ENCODE data around the gene PKIG. TPM values are rescaled to one million over a fixed set of nuclear protein-coding genes. Genes with fewer than 3 reads are reported as not detected.

The PKIG gene
- total and polyA plus RNA-seq, 2 experiments from 2014 or later: 29.7 to 33.2 TPM

- Histone ChIP-seq H4K20me1 (replicated peaks; ENCODE audit: insufficient read depth) (no peaks in the 10 kb centered on the region), H3K79me2 (replicated peaks; ENCODE audit: insufficient read depth) (peaks cover 15% of the 10 kb centered on the region), H3K9me2 (ENCODE audit: insufficient read depth) (no peaks in the 10 kb centered on the region), H3F3A (replicated peaks; ENCODE audit: low read depth) (no peaks in the 10 kb centered on the region), H2AFZ (no peak overlapping the region), H3K4me2 (no peak overlapping the region), H3K4me3 (no peak overlapping the region), H3K4me1 (ENCODE audit: insufficient read depth) (no peaks in the 10 kb centered on the region), H3K27me3 (ENCODE audit: insufficient read depth) (no peaks in the 10 kb centered on the region), H3K36me3 (ENCODE audit: insufficient read depth) (no peaks in the 10 kb centered on the region), H3K27ac (ENCODE audit: low read depth) (no peak overlapping the region)
- DNase-seq (ENCODE audit: low spot score) (peak; percentile 39), ATAC-seq (peak; percentile 55)
- Mint-ChIP-seq H3K4me1 (peaks cover 5% of the 10 kb centered on the region), H3K36me3 (ENCODE audit: low read depth) (no peaks in the 10 kb centered on the region), H3K27ac (peak overlapping the region; percentile 58; the same call in 1 of the 2 replicates), H3K27me3 (ENCODE audit: insufficient read depth, low read depth, poor library complexity) (peaks cover 12% of the 10 kb centered on the region), H3K9me3 (no peaks in the 10 kb centered on the region), H3K4me3 (no peak overlapping the region)
- TF ChIP-seq POLR2AphosphoS5 (IDR thresholded peaks at IDR 0.05; ENCODE audit: low read depth) (no peak), ZNF114 (CRISPR knock-in tag; IDR thresholded peaks at IDR 0.05) (no peak)
- TF ChIP-seq, protein P1, sequence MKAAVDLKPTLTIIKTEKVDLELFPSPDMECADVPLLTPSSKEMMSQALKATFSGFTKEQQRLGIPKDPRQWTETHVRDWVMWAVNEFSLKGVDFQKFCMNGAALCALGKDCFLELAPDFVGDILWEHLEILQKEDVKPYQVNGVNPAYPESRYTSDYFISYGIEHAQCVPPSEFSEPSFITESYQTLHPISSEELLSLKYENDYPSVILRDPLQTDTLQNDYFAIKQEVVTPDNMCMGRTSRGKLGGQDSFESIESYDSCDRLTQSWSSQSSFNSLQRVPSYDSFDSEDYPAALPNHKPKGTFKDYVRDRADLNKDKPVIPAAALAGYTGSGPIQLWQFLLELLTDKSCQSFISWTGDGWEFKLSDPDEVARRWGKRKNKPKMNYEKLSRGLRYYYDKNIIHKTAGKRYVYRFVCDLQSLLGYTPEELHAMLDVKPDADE (IDR thresholded peaks at IDR 0.05): no peak
- TF ChIP-seq, protein P2, sequence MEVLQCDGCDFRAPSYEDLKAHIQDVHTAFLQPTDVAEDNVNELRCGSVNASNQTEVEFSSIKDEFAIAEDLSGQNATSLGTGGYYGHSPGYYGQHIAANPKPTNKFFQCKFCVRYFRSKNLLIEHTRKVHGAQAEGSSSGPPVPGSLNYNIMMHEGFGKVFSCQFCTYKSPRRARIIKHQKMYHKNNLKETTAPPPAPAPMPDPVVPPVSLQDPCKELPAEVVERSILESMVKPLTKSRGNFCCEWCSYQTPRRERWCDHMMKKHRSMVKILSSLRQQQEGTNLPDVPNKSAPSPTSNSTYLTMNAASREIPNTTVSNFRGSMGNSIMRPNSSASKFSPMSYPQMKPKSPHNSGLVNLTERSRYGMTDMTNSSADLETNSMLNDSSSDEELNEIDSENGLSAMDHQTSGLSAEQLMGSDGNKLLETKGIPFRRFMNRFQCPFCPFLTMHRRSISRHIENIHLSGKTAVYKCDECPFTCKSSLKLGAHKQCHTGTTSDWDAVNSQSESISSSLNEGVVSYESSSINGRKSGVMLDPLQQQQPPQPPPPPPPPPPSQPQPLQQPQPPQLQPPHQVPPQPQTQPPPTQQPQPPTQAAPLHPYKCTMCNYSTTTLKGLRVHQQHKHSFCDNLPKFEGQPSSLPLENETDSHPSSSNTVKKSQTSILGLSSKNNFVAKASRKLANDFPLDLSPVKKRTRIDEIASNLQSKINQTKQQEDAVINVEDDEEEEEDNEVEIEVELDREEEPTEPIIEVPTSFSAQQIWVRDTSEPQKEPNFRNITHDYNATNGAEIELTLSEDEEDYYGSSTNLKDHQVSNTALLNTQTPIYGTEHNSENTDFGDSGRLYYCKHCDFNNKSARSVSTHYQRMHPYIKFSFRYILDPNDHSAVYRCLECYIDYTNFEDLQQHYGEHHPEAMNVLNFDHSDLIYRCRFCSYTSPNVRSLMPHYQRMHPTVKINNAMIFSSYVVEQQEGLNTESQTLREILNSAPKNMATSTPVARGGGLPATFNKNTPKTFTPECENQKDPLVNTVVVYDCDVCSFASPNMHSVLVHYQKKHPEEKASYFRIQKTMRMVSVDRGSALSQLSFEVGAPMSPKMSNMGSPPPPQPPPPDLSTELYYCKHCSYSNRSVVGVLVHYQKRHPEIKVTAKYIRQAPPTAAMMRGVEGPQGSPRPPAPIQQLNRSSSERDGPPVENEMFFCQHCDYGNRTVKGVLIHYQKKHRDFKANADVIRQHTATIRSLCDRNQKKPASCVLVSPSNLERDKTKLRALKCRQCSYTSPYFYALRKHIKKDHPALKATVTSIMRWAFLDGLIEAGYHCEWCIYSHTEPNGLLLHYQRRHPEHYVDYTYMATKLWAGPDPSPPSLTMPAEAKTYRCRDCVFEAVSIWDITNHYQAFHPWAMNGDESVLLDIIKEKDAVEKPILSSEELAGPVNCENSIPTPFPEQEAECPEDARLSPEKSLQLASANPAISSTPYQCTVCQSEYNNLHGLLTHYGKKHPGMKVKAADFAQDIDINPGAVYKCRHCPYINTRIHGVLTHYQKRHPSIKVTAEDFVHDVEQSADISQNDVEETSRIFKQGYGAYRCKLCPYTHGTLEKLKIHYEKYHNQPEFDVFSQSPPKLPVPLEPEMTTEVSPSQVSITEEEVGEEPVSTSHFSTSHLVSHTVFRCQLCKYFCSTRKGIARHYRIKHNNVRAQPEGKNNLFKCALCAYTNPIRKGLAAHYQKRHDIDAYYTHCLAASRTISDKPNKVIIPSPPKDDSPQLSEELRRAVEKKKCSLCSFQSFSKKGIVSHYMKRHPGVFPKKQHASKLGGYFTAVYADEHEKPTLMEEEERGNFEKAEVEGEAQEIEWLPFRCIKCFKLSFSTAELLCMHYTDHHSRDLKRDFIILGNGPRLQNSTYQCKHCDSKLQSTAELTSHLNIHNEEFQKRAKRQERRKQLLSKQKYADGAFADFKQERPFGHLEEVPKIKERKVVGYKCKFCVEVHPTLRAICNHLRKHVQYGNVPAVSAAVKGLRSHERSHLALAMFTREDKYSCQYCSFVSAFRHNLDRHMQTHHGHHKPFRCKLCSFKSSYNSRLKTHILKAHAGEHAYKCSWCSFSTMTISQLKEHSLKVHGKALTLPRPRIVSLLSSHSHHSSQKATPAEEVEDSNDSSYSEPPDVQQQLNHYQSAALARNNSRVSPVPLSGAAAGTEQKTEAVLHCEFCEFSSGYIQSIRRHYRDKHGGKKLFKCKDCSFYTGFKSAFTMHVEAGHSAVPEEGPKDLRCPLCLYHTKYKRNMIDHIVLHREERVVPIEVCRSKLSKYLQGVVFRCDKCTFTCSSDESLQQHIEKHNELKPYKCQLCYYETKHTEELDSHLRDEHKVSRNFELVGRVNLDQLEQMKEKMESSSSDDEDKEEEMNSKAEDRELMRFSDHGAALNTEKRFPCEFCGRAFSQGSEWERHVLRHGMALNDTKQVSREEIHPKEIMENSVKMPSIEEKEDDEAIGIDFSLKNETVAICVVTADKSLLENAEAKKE (CRISPR knock-in tag; IDR thresholded peaks at IDR 0.05): no peak
Measured at GRCh38 chr20:44540834-44541233, 41.5 kb upstream of the PKIG start.

DNA sequence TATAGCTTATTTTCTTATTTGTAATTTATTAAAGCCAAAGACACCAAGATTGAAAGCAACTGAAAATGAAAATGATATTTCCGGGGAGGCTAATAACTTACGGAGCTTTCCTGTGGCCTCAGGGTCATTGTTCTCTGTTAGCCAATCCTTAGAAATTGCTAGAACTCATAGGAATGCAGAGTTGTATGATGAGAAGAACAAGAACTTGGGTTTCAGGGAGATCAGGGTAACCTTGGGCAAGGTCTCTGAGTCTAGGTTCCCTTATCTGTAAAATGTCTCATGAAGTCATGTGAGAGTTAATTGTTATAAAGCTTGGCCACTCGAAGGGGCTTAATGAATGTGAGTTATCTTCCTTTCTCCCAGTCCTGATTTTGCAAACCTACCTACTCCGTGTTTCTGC is 40.4 kb upstream of the PKIG start:
- Histone ChIP-seq H3K4me3 (no peak overlapping the region), H3K27me3 (ENCODE audit: insufficient read depth) (no peaks in the 10 kb centered on the region), H3K79me2 (replicated peaks; ENCODE audit: insufficient read depth) (peaks cover 10% of the 10 kb centered on the region), H3K4me2 (no peak overlapping the region), H3K9me2 (ENCODE audit: insufficient read depth) (no peaks in the 10 kb centered on the region), H4K20me1 (replicated peaks; ENCODE audit: insufficient read depth) (no peaks in the 10 kb centered on the region), H3F3A (replicated peaks; ENCODE audit: low read depth) (no peaks in the 10 kb centered on the region), H2AFZ (no peak overlapping the region), H3K27ac (ENCODE audit: low read depth) (no peak overlapping the region), H3K36me3 (ENCODE audit: insufficient read depth) (no peaks in the 10 kb centered on the region), H3K4me1 (ENCODE audit: insufficient read depth) (no peaks in the 10 kb centered on the region)
- H3K4me1 Mint-ChIP-seq: peaks cover 5% of the 10 kb centered on the region
- ATAC-seq (no peak), DNase-seq (ENCODE audit: low spot score) (no peak)
- H3K36me3 Mint-ChIP-seq (ENCODE audit: low read depth): no peaks in the 10 kb centered on the region
- no peak overlapping the region for H3K27ac Mint-ChIP-seq
- H3K27me3 Mint-ChIP-seq (ENCODE audit: insufficient read depth, low read depth, poor library complexity): peaks cover 12% of the 10 kb centered on the region
- no peak for TF ChIP-seq NANOG (IDR thresholded peaks at IDR 0.05; ENCODE audit: borderline replicate concordance)
- TF ChIP-seq CTCF (conservative IDR thresholded peaks at IDR 0.05; ENCODE audit: low read depth in 2 of 2): no peak
- TF ChIP-seq, protein P1 (IDR thresholded peaks at IDR 0.05): no peak
- TF ChIP-seq ZNF114 (CRISPR knock-in tag; IDR thresholded peaks at IDR 0.05): no peak
- TF ChIP-seq CREB1 (CRISPR knock-in tag; IDR thresholded peaks at IDR 0.05; ENCODE audit: low read depth): no peak
- no peak overlapping the region for H3K4me3 Mint-ChIP-seq
- no peaks in the 10 kb centered on the region for H3K9me3 Mint-ChIP-seq

Measured in GM23338 (cell line).